CD14-positive monocyte (primary cell): ENCODE data around the gene STARD13. TPM values are rescaled to one million over a fixed set of nuclear protein-coding genes. Genes with fewer than 3 reads are reported as not detected.

Experiments
- DNase-seq, 3 donors: peaks; one replicate each; pipeline ENCODE4 v3.0.0-alpha.2; 2011 to 2022
- H2AFZ ChIP-seq: 2 replicates; pipeline ENCODE4 v1.6.0; 2012; ENCODE audit warnings: mild to moderate bottlenecking, low read depth, low read length, inconsistent platforms; ENCODE audit not compliant: insufficient read depth, poor library complexity, severe bottlenecking
- H3K27ac ChIP-seq, 2 donors: 1 replicate in 1 of 2; 2 replicates in 1 of 2; pipeline ENCODE4 v1.5.1; 2012 to 2013; ENCODE audit warnings: low read length in 2 of 2, control low read depth in 1 of 2, inconsistent platforms in 1 of 2, low read depth in 1 of 2, mild to moderate bottlenecking in 1 of 2
- H3K27me3 ChIP-seq, 2 donors: one replicate each; pipeline versions ENCODE4 v1.6.0 to v1.6.1; 2011 to 2013; ENCODE audit warnings: low read length in 2 of 2; ENCODE audit not compliant: control insufficient read depth in 2 of 2, insufficient read depth in 2 of 2
- H3K36me3 ChIP-seq, 2 donors: replicated peaks in 1 of 2; 1 replicate in 1 of 2; 2 replicates in 1 of 2; pipeline versions ENCODE4 v1.5.1 to v1.6.1; 2012 to 2013; ENCODE audit warnings: low read length in 2 of 2, control low read depth in 1 of 2, inconsistent platforms in 1 of 2, mild to moderate bottlenecking in 1 of 2; ENCODE audit not compliant: insufficient read depth in 2 of 2, control insufficient read depth in 1 of 2
- H3K4me1 ChIP-seq, 2 donors: 1 replicate in 1 of 2; 2 replicates in 1 of 2; pipeline versions ENCODE4 v1.5.1 to v1.6.1; 2012 to 2013; ENCODE audit warnings: low read length in 2 of 2, control low read depth in 1 of 2, inconsistent platforms in 1 of 2, mild to moderate bottlenecking in 1 of 2, moderate library complexity in 1 of 2; ENCODE audit not compliant: insufficient read depth in 2 of 2, control insufficient read depth in 1 of 2
- H3K4me2 ChIP-seq: replicated peaks from 2 replicates; pipeline ENCODE3; 2012; ENCODE audit warnings: low read length, moderate library complexity, mild to moderate bottlenecking; ENCODE audit not compliant: poor library complexity, severe bottlenecking; ENCODE audit errors: extremely low read depth
- H3K4me3 ChIP-seq, 3 experiments: fragments of 200-600 bp in 1 of 3; sonication (generic) in 1 of 3; replicated peaks in 1 of 3; 1 replicate in 2 of 3; 2 replicates in 1 of 3; pipeline ENCODE4 v1.5.1; 2011 to 2013; ENCODE audit warnings: low read length in 3 of 3, mild to moderate bottlenecking in 3 of 3, control low read depth in 2 of 3, low read depth in 2 of 3, inconsistent platforms in 1 of 3, moderate library complexity in 1 of 3
- H3K79me2 ChIP-seq: 2 replicates; pipeline ENCODE4 v1.6.0; 2012; ENCODE audit warnings: mild to moderate bottlenecking, control low read depth, inconsistent platforms, low read length, moderate library complexity; ENCODE audit not compliant: insufficient read depth
- H3K9ac ChIP-seq: 2 replicates; pipeline ENCODE4 v1.6.0; 2017; ENCODE audit warnings: low read length, mild to moderate bottlenecking; ENCODE audit not compliant: insufficient read depth, poor library complexity, severe bottlenecking
- H3K9me3 ChIP-seq, 2 donors: replicated peaks in 1 of 2; 1 replicate in 1 of 2; 2 replicates in 1 of 2; pipeline versions ENCODE4 v1.5.1 to v1.6.1; 2012 to 2013; ENCODE audit warnings: low read length in 2 of 2, control low read depth in 1 of 2; ENCODE audit not compliant: control insufficient read depth in 1 of 2, insufficient read depth in 1 of 2
- H4K20me1 ChIP-seq: 2 replicates; pipeline ENCODE4 v1.6.0; 2012; ENCODE audit warnings: mild to moderate bottlenecking, low read length, control low read depth, moderate library complexity; ENCODE audit not compliant: insufficient read depth
- H3K27ac Mint-ChIP-seq, 7 donors: one replicate each; pipeline ENCODE4 v1.8.0; 2020; ENCODE audit warnings: mild to moderate bottlenecking in 7 of 7, mixed read lengths in 7 of 7, moderate library complexity in 6 of 7, inconsistent platforms in 2 of 7
- H3K27me3 Mint-ChIP-seq, 3 donors: one replicate each; pipeline ENCODE4 v1.8.0; 2021 to 2022; ENCODE audit warnings: low read depth in 3 of 3, mild to moderate bottlenecking in 3 of 3, mixed read lengths in 3 of 3, moderate library complexity in 3 of 3, inconsistent platforms in 1 of 3
- H3K36me3 Mint-ChIP-seq, 2 donors: one replicate each; pipeline ENCODE4 v1.8.0; 2020; ENCODE audit warnings: mixed read lengths in 2 of 2, inconsistent platforms in 1 of 2, mild to moderate bottlenecking in 1 of 2
- H3K4me1 Mint-ChIP-seq: one replicate; pipeline ENCODE4 v1.8.0; 2020; ENCODE audit warnings: mild to moderate bottlenecking, mixed read lengths
- H3K4me3 Mint-ChIP-seq, 2 donors: one replicate each; pipeline ENCODE4 v1.8.0; 2020; ENCODE audit warnings: mild to moderate bottlenecking in 2 of 2, mixed read lengths in 2 of 2, moderate library complexity in 1 of 2
- H3K9me3 Mint-ChIP-seq, 7 donors: one replicate each; pipeline ENCODE4 v1.8.0; 2020 to 2022; ENCODE audit warnings: mixed read lengths in 7 of 7, mild to moderate bottlenecking in 6 of 7, moderate library complexity in 6 of 7, inconsistent platforms in 2 of 7
- CTCF ChIP-seq: fragments of 200-600 bp; IDR thresholded peaks from one replicate; pipeline ENCODE4 v1.8.0; 2022; ENCODE audit warnings: antibody characterized with exemption, mild to moderate bottlenecking
- WGBS: methylation state at CpG from one replicate; pipeline ENCODE4 v1.1.5; 2013; ENCODE audit warnings: missing lambda C conversion rate; ENCODE audit not compliant: insufficient coverage; 5-methylcytosine and 5-hydroxymethylcytosine counted together
- intact Hi-C, 2 donors: fragments of 100-400 bp; cut with micrococcal nuclease; formaldehyde crosslinking; loops; one replicate each; pipeline versions ENCODE4 v1.15.0 to v1.15.1; 2023
- polyA plus RNA-seq, 3 donors: library from polyadenylated mRNA; depleted of rRNA in 1 of 3; unstranded in 2 of 3; stranded (reverse) in 1 of 3; fragments of 300-500 nt in 2 of 3; fragments of >200 nt in 1 of 3; fragmentation: Illumina TruSeq in 2 of 3; gene quantifications; 1 replicate in 2 of 3; 2 replicates in 1 of 3; pipeline ENCODE4 v1.2.3, GENCODE V29; 2012 to 2021

STARD13 gene
- polyA plus RNA-seq, 3 donors, result 0.37 to 0.69 (median 0.60) TPM

- Mint-ChIP-seq H3K36me3 (no peaks in the 10 kb centered on the region), H3K27me3 (peaks cover 0 to 6% (median 0%) of the 10 kb centered on the region in 3 donors), H3K9me3 (peaks cover 0 to 2% (median 0%) of the 10 kb centered on the region in 7 donors), H3K27ac (no peak overlapping the region), H3K4me3 (no peak overlapping the region), H3K4me1 (peaks cover 6% of the 10 kb centered on the region)
- Histone ChIP-seq H3K36me3 (no peaks in the 10 kb centered on the region), H3K27me3 (no peaks in the 10 kb centered on the region), H3K4me3 (no peak overlapping the region), H3K9ac (no peak overlapping the region), H3K4me2 (no peak overlapping the region), H3K4me1 (no peaks in the 10 kb centered on the region), H3K9me3 (no peaks in the 10 kb centered on the region), H2AFZ (peak overlapping the region; percentile 19), H3K27ac (no peak overlapping the region), H4K20me1 (no peaks in the 10 kb centered on the region), H3K79me2 (no peaks in the 10 kb centered on the region)
- intact Hi-C loops, result no loop called here
- DNase-seq, result no peak
- TF ChIP-seq CTCF, result no peak
- 92% methylated on average over 2 of the region's 3 CpGs for WGBS
Observed at GRCh38 chr13:33078263-33078662, 207.3 kb downstream of the STARD13 start.

GRCh38 chr13:33076001-33076992 is 209.3 kb downstream of the STARD13 start:
- no peak overlapping the region for H3K27ac Mint-ChIP-seq
- intact Hi-C loops, result no loop called here
- Histone ChIP-seq H2AFZ (no peak overlapping the region), H3K27me3 (no peaks in the 10 kb centered on the region), H3K79me2 (no peaks in the 10 kb centered on the region), H4K20me1 (no peaks in the 10 kb centered on the region), H3K4me1 (no peaks in the 10 kb centered on the region), H3K4me2 (no peak overlapping the region), H3K4me3 (no peak overlapping the region), H3K36me3 (no peaks in the 10 kb centered on the region), H3K9me3 (no peaks in the 10 kb centered on the region), H3K9ac (no peak overlapping the region), H3K27ac (no peak overlapping the region)
- WGBS, result 89% methylated on average over 7 of the region's 10 CpGs
- TF ChIP-seq CTCF, result no peak
- H3K27me3 Mint-ChIP-seq, result peaks cover 0 to 6% (median 0%) of the 10 kb centered on the region in 3 donors
- no peaks in the 10 kb centered on the region for H3K36me3 Mint-ChIP-seq
- no peak overlapping the region for H3K4me3 Mint-ChIP-seq
- peaks cover 6% of the 10 kb centered on the region for H3K4me1 Mint-ChIP-seq
- peaks cover 0 to 2% (median 0%) of the 10 kb centered on the region in 7 donors for H3K9me3 Mint-ChIP-seq
- DNase-seq, result no peak
